Measurements from ENCODE around the gene ACSM5. TPM values are rescaled to one million over a fixed set of nuclear protein-coding genes. Genes with fewer than 3 reads are reported as not detected.

The ACSM5 gene
- total and polyA plus RNA-seq, 2 experiments from 2014 or later = 5.5 to 8.9 TPM

- H2AFZ ChIP-seq = no peak overlapping the region
- H3K27ac ChIP-seq = no peak overlapping the region
These were observed 23.2 kb upstream of the ACSM5 start for GRCh38 chr16:20385844-20386832.

GRCh38 chr16:20387978-20388377, 21.4 kb upstream of the ACSM5 start:
- TF ChIP-seq EZH2phosphoT487 (IDR thresholded peaks at IDR 0.05; ENCODE audit: low read depth, severe bottlenecking, unreplicated experiment) (no peak), EZH2 (IDR thresholded peaks at IDR 0.05; ENCODE audit: borderline replicate concordance) (no peak), CTCF (IDR thresholded peaks at IDR 0.05; ENCODE audit: poor library complexity) (no peak)
- 87% methylated on average over 3 of the region's 3 CpGs for WGBS (ENCODE audit: low lambda C conversion rate, missing lambda C conversion rate)
- Histone ChIP-seq H3K36me3 (replicated peaks; ENCODE audit: insufficient read depth, low read depth) (no peaks in the 10 kb centered on the region), H3K27me3 (no peaks in the 10 kb centered on the region), H2AFZ (no peak overlapping the region), H3K27ac (no peak overlapping the region), H3K9me3 (ENCODE audit: low read depth) (no peaks in the 10 kb centered on the region), H3K4me3 (no peak overlapping the region), H3K4me2 (no peak overlapping the region), H3K79me2 (no peaks in the 10 kb centered on the region), H3K4me1 (ENCODE audit: insufficient read depth) (no peaks in the 10 kb centered on the region), H4K20me1 (ENCODE audit: insufficient read depth, poor library complexity, severe bottlenecking) (no peaks in the 10 kb centered on the region), H3K9me2 (replicated peaks; ENCODE audit: insufficient read depth) (no peaks in the 10 kb centered on the region)
- DNase-seq (ENCODE audit: low spot score) = no peak

More at GRCh38 chr16:20385844-20386832, 23.2 kb upstream of the ACSM5 start:
- Histone ChIP-seq H3K27me3 (no peaks in the 10 kb centered on the region), H3K9me2 (replicated peaks; ENCODE audit: insufficient read depth) (no peaks in the 10 kb centered on the region), H3K4me2 (peak overlapping the region; percentile 70), H3K79me2 (no peaks in the 10 kb centered on the region), H3K4me3 (no peak overlapping the region), H4K20me1 (ENCODE audit: insufficient read depth, poor library complexity, severe bottlenecking) (no peaks in the 10 kb centered on the region), H3K36me3 (replicated peaks; ENCODE audit: insufficient read depth, low read depth) (no peaks in the 10 kb centered on the region), H3K4me1 (ENCODE audit: insufficient read depth) (no peaks in the 10 kb centered on the region), H3K9me3 (ENCODE audit: low read depth) (no peaks in the 10 kb centered on the region)
- TF ChIP-seq EZH2 (IDR thresholded peaks at IDR 0.05; ENCODE audit: borderline replicate concordance) = no peak
- TF ChIP-seq CTCF (IDR thresholded peaks at IDR 0.05; ENCODE audit: poor library complexity) = peak; percentile 89
- DNase-seq (ENCODE audit: low spot score) = peak; percentile 78
- WGBS (ENCODE audit: low lambda C conversion rate, missing lambda C conversion rate) = 40% methylated on average over 29 of the region's 30 CpGs

- H3K27ac ChIP-seq = no peak overlapping the region
- no peak for DNase-seq (ENCODE audit: low spot score)
- no peak overlapping the region for H3K4me2 ChIP-seq
- no peaks in the 10 kb centered on the region for H3K9me3 ChIP-seq (ENCODE audit: low read depth)
- no peaks in the 10 kb centered on the region for H3K79me2 ChIP-seq
- WGBS (ENCODE audit: low lambda C conversion rate, missing lambda C conversion rate) = 66% methylated on average over 1 of the region's 1 CpG
- no peaks in the 10 kb centered on the region for H3K36me3 ChIP-seq (replicated peaks; ENCODE audit: insufficient read depth, low read depth)
- peaks cover 1% of the 10 kb centered on the region for H3K4me1 ChIP-seq (ENCODE audit: insufficient read depth)
- H4K20me1 ChIP-seq (ENCODE audit: insufficient read depth, poor library complexity, severe bottlenecking) = no peaks in the 10 kb centered on the region
- no peaks in the 10 kb centered on the region for H3K9me2 ChIP-seq (replicated peaks; ENCODE audit: insufficient read depth)
- no peaks in the 10 kb centered on the region for H3K27me3 ChIP-seq
- H3K4me3 ChIP-seq = no peak overlapping the region
- TF ChIP-seq EZH2phosphoT487 (IDR thresholded peaks at IDR 0.05; ENCODE audit: low read depth, severe bottlenecking, unreplicated experiment) (no peak), EZH2 (IDR thresholded peaks at IDR 0.05; ENCODE audit: borderline replicate concordance) (no peak), CTCF (IDR thresholded peaks at IDR 0.05; ENCODE audit: poor library complexity) (no peak)
- H2AFZ ChIP-seq = no peak overlapping the region
These were observed 20.5 kb upstream of the ACSM5 start for GRCh38 chr16:20388854-20389253.

Data from hepatocyte (in vitro differentiated cells).